Fibroblast of villous mesenchyme (primary cell): ENCODE results near the gene ARHGEF37. TPM values are rescaled to one million over a fixed set of nuclear protein-coding genes. Genes with fewer than 3 reads are reported as not detected.

Source experiments
- DNase-seq: peaks from one replicate; pipeline ENCODE4 v3.0.0-alpha.2; 2010; ENCODE audit warnings: low read depth
- H3K4me3 ChIP-seq: 2 replicates; pipeline ENCODE4 v1.5.1; 2011; ENCODE audit warnings: low read depth, mild to moderate bottlenecking, low read length
- CTCF ChIP-seq: IDR thresholded peaks from 2 replicates; pipeline ENCODE4 v1.5.1; 2012; ENCODE audit warnings: low read depth, mild to moderate bottlenecking, low read length; ENCODE audit not compliant: insufficient read depth
- total RNA-seq: library from RNA; depleted of rRNA; stranded (reverse); fragments of >200 nt; gene quantifications from 2 replicates; pipeline ENCODE4 v1.2.3, GENCODE V29; 2012

The ARHGEF37 gene
- total RNA-seq, 1 donor = 0.43 TPM

- peak; percentile 98 for DNase-seq
- peak within 1 kb of the TSS; percentile 100 for H3K4me3 ChIP-seq
- peak; percentile 88 for TF ChIP-seq CTCF
Measured at GRCh38 chr5:149551227-149552037, 29.9 kb upstream of the ARHGEF37 start, which contains the start of gene CSNK1A1. TSS of gene CSNK1A1 (minus strand) at chr5:149551439. CDS start at chr5:149550964, 475 bp downstream.

GRCh38 chr5:149552038-149552494 is 29.2 kb upstream of the ARHGEF37 start:
- no peak for DNase-seq
- TF ChIP-seq CTCF = no peak

GRCh38 chr5:149552553-149553160 is 28.6 kb upstream of the ARHGEF37 start:
- TF ChIP-seq CTCF = no peak
- H3K4me3 ChIP-seq = no peak overlapping the region
- DNase-seq = no peak

More at GRCh38 chr5:149552038-149552494, 29.2 kb upstream of the ARHGEF37 start:
- H3K4me3 ChIP-seq = peak overlapping the region; percentile 100

- no peak overlapping the region for H3K4me3 ChIP-seq
- peak; percentile 92 for DNase-seq
Measured at GRCh38 chr5:149559706-149560105, 21.6 kb upstream of the ARHGEF37 start.

GRCh38 chr5:149561848-149562247 is 19.4 kb upstream of the ARHGEF37 start:
- DNase-seq = peak; percentile 95
- H3K4me3 ChIP-seq = no peak overlapping the region
- TF ChIP-seq CTCF = no peak

More at GRCh38 chr5:149559706-149560105, 21.6 kb upstream of the ARHGEF37 start:
- no peak for TF ChIP-seq CTCF

- DNase-seq = peak; percentile 65
- no peak for TF ChIP-seq CTCF
- no peak overlapping the region for H3K4me3 ChIP-seq
Measured at GRCh38 chr5:149563466-149563865, 17.8 kb upstream of the ARHGEF37 start.
